ENCODE data around the gene DOCK4.

DOCK4 gene

DNA sequence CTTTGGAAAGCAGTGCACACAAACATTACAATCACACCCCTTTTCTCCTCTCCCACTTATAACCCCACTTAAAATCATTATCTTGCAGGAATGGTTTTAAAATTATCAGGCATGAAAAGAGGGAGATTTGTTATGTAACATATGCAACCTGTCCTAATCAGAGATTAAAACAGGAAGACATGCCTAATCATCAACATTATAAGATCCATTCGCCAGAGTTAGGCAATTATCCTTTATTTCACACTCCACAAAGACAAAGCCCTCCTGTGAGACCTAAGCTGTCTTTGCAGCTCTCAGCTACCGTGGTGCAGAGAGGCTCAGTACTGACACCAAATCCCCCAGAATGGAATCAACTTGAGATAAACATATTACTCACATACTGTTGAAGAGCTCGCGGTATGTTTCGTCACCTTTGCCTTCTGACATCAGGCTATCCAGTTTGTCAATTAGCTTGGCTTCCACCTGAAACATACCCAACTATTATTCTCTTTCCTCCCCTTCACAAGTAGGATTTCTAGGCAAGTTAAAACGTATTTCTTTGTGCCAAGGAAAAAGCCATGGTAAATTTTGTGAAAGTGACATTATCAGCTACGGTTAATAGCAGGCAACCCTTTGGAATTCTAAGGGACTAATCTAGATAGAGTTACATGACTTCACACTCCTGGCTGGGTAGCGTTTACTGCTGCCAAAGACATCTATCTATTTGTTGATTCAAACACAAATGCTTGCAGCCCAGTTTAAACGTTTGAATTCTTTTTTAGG lies 417.7 kb downstream of the DOCK4 start:
- in situ Hi-C loops (cut with HindIII; ENCODE audit: low sequenced_read_pairs): no loop called here

DNA sequence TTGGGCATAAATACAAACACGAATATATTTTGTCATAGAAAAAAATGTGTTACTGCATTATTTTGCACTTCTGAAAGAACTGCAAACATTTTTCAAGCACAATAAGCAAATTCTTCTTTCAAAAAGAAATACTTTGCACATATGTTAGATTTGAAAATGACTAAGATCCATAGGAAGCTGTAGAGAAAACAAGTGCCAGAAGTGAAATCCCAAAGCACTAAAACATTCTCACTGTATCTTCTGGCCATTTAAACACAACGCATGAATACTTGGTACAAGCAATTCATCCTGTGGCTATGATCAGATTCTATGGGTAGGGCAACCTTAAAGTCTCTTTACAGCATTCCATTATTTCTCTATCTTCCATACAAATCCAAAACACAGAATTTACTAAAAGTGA lies 418.5 kb downstream of the DOCK4 start:
- in situ Hi-C loops (cut with HindIII; ENCODE audit: low sequenced_read_pairs): no loop called here

DNA sequence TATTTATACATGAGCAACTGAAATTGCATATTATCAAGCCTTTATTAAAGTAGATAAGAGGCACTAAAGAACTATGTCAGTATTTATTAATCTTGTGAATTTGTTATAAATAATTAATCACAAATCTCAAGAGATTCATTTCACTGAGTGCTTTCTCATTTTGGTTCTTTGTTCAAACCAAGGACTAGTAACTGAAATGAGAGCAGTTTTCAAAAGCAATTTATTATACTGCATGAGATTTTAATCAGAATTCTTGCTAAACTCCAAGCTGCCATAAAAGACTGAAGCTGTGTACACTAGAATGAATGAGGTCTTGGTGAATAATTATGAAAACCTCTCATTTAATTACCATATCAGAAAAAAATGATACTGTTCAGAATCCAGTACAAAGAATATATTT lies 419.1 kb downstream of the DOCK4 start:
- in situ Hi-C loops (cut with HindIII; ENCODE audit: low sequenced_read_pairs): no loop called here

DNA sequence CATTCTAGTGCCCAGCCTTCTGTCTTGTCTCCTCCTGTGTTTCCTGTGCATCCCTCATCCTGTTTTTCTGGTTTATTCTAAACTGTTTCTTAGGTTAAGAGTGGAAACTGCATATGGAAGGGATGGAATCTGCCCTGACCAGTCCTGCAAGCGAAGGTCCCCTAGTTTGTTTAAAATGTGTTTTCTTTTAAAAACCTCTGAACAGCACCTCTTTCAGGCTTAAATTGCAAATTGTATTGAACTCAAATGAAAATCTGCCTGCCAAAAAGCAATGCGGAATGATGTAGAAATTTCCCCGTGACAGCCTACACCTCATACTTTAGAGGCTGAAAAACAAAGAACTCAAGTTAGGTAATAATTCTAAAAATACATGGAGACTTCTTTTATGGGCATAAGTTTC lies 421.1 kb downstream of the DOCK4 start:
- in situ Hi-C loops (cut with HindIII; ENCODE audit: low sequenced_read_pairs): no loop called here

DNA sequence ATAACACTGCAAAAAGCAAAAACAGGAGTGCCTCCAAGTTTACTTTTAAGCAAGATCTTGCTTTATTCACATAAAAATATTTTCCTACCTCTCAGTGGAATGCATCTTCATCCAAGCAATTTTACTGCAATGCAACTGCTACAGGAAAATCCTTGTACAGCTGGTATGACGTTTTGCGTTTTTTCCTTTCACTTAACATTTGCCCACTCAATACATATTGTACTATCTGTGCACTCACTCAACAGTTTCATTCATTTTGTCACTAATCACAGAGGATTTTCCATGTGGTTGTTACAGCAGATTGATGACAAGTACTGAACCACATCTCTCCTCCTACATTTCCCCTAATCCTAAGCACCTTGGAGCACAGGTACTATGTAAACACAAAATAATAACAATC lies 421.9 kb downstream of the DOCK4 start:
- in situ Hi-C loops (cut with HindIII; ENCODE audit: low sequenced_read_pairs): no loop called here

DNA sequence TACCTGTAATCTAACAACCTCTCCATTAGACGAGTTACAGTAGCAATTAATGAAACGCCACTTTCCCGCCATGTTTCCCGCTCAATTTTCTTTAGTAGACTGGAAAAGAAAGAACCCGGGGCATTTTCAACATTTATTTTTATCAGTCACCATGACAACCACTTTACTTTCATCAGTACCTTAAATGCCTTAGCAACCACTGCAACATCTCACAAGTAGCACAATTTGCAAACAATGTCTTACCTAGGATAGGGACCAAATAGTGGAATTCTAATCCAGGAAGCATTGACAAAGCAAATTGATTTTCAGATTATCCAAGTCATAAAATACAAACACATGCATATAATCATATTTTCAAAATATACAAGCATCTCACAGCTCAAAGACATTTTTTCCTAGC lies 422.3 kb downstream of the DOCK4 start:
- in situ Hi-C loops (cut with HindIII; ENCODE audit: low sequenced_read_pairs): no loop called here

DNA sequence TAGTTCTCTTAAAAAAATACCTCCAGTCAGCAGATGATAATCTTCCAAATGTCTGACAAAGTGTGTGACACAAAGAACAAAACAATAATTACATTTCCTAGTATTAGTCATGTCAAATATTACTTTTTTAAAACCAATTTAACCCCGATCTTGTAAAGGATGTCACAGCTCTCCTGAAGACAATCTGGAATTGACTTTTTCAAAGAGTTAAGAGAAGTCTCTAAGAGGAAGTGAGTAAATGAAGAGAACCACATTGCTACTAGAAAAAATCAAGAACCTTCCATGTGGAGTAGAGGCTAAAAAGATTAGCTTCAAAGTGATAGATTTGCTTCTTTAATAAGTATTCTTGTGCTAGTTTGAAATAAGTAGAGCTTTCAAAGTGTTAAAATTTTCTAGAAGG lies 425.7 kb downstream of the DOCK4 start:
- in situ Hi-C loops (cut with HindIII; ENCODE audit: low sequenced_read_pairs): no loop called here

DNA sequence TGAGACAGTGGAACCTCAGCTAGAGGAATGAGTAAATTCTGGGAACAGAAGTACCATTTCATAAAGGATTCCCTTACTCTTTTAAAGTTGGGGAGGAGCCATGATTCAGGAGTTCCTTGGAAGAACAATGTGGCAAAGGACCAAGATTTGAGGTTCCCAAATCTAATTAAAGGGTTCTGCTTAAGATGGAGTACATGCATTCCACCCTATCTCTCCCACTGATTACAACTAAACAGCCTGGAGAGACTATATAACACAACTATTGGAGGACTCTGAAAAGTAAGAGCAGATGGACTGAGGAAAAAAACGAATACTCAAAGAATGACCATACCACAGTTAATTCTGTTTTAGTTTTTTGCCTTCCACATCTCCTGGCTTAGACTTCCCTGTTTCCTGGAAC lies 431.0 kb downstream of the DOCK4 start:
- in situ Hi-C loops (cut with HindIII; ENCODE audit: low sequenced_read_pairs): no loop called here

DNA sequence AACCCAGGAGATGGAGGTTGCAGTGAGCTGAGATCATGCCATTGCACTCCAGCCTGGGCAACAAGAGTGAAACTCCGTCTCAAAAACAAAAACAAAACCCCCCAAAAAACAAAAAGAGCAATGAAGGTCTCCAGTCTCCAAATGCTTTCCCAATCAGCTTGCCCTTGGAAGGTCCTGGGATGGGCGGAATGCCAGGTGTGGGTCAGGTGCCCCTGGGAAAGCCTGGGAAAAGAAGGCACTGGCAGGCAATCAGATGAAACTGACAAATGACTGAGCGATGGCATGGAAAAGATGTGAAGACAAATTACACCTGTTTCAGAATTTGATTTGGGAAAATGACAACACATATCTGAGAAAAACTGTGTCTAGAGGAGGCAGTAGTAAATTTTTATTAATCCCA lies 433.5 kb downstream of the DOCK4 start:
- in situ Hi-C loops (cut with HindIII; ENCODE audit: low sequenced_read_pairs): no loop called here

DNA sequence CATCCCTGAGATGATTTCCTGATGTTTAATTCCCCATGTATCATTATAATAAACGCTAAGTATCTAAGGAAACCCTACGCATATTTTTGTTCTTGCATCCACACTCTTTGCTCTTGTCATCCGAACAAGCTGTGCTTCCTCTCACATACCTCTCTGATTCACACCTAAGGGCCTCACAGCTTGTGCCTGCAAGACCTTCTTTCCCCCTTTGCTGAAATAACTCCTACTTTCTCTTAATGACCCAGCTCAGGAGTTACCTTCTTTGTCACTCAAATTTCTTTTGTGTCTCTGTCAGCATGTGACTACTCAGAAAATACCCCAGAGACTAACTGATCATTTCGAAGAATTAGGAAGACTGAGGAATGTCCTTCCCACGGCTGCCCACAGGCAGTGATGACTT lies 434.6 kb downstream of the DOCK4 start:
- in situ Hi-C loops (cut with HindIII; ENCODE audit: low sequenced_read_pairs): no loop called here

DNA sequence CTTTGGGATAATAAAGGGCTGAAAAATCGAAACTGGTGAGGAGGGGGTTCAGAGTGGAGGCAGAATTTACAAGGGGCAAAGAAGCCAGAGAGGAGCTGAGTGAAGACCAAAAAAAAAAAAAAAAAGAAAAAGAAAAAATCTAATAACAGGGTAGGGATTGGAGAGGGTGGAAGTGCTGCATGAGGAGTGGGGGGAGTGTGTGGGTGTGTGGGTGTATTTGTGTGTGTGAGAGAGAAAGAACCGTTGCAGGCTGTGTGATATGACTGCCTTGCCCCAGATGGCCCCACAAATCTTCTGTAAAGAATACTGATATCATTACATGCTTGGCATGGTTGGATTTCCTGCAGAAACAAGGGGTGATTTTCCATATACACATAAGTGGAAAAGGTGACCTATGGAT lies 436.1 kb downstream of the DOCK4 start:
- in situ Hi-C loops (cut with HindIII; ENCODE audit: low sequenced_read_pairs): no loop called here

DNA sequence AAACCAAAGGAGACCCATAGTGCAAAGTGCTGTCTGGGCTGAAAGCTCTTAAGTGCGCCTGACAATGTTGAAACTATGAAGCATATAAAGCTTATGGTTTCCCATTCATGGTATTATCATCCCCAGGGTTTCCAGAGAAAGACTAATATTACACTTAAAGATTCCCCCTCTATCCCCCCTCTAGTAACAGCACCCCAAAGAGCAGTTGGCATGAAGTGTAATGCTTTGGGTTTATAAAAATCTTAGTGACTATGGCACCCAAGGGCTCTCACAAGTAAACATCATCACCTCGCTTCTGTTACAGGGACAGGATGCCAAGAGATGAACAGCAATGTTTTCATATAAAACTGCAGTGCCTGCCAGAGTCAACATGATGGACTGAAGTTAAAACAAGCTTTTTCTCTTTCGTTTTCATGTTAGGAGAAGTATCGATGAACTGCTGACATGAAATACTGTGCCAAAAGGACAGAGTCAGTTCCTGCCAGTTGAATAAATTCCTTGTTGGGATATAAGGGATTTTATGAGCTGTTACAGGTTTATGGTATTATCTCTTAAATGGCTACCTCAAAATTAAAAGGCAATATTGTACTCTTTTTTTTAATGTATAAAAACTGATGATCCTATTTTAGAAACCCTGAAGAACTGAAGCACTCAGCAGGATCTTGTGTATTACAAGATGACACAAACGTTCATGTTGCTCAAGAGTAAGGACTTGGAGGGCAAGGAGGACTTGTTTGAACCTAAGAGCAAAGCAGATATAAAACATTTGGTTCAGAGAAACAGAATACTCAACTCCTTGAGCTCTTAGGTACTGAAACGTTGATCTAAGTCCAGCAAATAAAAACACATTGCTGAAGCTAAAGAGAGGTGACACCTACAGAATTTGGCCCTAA lies 440.2 kb downstream of the DOCK4 start:
- in situ Hi-C loops (cut with HindIII; ENCODE audit: low sequenced_read_pairs): loop anchor here (10.0 kb wide), 1 partner anchor 89 kb away; no protein-coding TSS in a partner anchor

DNA sequence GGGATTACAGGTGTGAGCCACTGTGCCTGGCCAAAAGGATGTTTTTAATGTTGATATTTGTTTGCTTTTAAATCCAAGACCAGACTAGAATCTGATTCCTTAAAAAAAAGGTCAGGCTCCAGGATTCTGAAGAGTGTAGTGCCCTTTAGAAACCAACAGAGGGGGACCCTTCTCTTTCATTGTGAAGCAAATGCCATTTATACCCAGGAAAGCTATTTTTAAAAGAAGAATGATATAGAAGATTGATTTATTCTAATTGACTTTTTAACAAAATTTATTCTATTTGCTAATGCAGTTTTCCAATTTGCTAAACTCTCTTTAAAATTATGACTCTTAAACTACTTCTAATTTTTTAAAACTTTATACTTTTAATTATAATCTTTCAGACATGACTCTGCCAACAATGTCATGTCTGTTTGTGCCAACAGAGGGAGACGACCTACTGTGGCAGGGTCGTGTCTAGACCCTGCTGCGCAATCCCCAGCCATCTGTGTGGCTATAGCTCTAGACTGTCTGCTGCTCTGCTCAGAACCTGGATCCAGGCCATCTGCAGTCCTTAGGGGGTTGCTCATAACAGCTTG lies 442.9 kb downstream of the DOCK4 start:
- in situ Hi-C loops (cut with HindIII; ENCODE audit: low sequenced_read_pairs): loop anchor here (10.0 kb wide), 1 partner anchor 91 kb away; no protein-coding TSS in a partner anchor

DNA sequence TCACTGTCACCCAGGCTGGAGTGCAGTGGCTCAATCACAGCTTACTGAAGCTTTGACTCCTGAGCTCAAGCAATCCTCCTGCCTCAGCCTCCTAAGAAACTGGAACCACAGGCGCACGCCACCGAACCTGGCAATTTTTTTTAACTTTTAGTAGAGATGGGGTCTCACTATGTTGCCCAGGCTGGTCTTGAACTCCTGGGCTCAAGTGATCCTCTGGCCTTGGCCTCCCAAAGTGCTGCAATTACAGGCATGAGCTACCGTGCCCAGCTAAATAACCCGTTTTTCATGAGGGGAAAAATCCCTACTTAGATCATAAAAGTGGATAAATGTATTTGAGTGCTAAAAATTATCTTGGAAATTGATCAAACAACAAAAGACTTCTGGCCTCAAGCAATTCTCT lies 443.4 kb downstream of the DOCK4 start:
- in situ Hi-C loops (cut with HindIII; ENCODE audit: low sequenced_read_pairs): loop anchor here (10.0 kb wide), 1 partner anchor 92 kb away; no protein-coding TSS in a partner anchor

DNA sequence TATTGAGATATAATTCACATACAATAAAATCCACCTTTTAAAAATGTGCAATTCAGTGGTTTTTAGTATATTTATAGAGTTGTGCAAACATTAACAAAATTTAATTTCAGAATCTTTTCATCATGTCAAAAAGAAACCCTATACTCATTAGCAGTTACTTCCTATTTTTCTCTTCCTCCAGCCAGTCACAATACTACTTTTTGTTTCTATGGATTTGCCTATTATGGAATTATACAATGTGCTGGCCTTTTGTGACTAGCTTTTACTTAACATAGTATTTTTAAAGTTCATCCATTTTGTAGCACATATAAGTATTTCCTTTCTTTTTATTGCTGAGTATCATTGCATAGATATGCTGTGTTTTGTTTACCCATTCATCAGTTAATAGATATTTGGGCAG lies 444.0 kb downstream of the DOCK4 start:
- in situ Hi-C loops (cut with HindIII; ENCODE audit: low sequenced_read_pairs): loop anchor here (10.0 kb wide), 1 partner anchor 93 kb away; no protein-coding TSS in a partner anchor

DNA sequence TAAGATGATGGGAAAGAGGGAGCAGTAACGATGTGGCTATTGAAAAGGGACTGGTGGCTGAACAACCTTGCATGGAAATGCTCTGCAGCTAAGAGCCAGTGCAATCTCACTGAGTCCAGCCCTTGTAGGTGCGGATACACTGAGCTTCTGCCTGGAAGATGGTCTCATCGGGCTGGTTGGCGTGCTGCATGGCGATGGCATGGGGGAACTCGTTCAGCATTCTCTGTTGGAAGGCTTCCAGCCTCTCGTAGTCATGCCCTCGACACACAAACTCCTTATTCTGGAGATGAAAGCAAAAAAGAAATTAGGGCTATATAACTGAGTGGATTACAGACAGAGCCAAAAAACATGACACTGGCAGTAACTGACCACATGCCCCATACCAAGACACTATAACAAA lies 446.2 kb downstream of the DOCK4 start:
- in situ Hi-C loops (cut with HindIII; ENCODE audit: low sequenced_read_pairs): loop anchor here (10.0 kb wide), 1 partner anchor 95 kb away; no protein-coding TSS in a partner anchor

DNA sequence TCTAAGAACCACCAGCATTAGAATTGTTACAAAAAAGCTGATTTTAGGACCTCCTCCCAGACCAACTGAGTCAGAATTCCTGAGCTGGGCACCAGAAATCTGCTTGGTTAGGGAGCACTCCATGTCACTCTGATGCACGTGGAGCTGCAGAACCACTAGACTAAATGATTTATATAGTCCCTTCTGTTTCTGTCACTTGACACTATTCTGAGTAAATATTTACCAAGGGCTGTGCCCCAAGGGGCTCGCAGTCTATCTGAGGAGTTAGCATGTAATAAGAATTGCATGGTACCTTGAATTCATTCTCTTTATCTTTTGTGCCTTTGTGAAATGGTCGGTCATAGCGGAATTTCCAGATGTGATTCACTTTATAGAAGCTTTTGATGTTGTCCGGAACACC lies 447.9 kb downstream of the DOCK4 start:
- in situ Hi-C loops (cut with HindIII; ENCODE audit: low sequenced_read_pairs): no loop called here

DNA sequence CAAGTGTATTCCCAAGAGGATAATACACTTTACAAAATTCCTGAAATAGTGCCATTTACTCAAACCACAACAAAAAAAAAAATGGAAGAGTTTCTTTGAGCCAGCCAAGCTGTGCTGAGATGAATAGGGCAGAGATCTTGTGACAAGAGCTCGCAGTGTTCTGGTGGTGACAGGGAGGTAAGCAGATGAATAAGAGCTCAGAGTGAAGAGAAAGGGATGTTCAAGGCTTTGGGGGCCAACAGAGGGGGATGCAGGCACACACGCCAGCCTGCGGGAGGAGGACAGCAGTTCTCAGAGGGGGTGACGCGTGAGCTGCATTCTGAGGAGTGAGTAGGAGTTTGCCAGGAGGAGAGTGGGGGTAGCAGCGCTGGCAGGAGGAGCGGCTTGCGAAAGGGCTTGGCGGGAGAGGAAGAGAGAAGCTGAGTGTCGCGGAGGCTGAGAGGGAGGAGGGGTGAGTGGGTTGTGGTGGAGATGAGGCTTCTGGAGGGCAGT lies 449.5 kb downstream of the DOCK4 start:
- in situ Hi-C loops (cut with HindIII; ENCODE audit: low sequenced_read_pairs): no loop called here

DNA sequence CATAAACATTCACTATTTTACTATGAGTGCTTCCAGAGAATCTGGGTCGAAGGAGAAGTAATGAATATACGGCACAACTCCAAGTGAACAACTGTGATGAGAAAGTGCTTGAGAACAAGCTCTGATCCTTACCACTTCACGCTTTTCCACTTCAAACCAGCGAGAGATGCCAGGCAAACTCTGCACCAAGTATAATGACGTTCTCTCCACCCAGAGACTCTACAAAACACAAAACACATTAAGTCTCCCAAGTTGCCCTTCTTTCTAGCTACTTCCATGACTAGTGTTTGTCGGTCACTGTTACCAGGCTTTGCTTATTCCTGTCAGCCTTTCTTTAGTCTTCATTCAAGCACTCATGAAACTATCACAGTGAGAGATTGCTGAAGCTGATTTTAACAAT lies 450.8 kb downstream of the DOCK4 start:
- in situ Hi-C loops (cut with HindIII; ENCODE audit: low sequenced_read_pairs): no loop called here

DNA sequence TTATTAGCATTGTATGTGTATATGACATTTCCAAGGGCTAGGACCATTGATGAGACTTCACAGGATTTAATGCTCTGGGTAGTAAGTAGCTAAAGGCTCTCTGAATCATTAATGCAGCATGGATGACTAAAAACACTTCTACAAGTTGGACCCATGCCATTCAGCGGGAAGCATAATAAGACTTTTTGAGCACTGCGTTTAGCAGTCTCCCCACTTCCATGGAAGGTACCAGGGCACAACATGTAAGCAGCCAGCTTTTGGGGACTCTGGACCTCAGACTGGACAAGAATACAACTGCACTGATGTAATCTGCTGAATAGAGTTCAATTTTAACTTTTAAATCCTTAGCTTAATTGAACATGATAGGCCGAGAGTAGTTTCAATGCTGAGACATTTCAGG lies 452.2 kb downstream of the DOCK4 start:
- in situ Hi-C loops (cut with HindIII; ENCODE audit: low sequenced_read_pairs): loop anchor here (5.0 kb wide), 1 partner anchor 638 kb away; no protein-coding TSS in a partner anchor

DNA sequence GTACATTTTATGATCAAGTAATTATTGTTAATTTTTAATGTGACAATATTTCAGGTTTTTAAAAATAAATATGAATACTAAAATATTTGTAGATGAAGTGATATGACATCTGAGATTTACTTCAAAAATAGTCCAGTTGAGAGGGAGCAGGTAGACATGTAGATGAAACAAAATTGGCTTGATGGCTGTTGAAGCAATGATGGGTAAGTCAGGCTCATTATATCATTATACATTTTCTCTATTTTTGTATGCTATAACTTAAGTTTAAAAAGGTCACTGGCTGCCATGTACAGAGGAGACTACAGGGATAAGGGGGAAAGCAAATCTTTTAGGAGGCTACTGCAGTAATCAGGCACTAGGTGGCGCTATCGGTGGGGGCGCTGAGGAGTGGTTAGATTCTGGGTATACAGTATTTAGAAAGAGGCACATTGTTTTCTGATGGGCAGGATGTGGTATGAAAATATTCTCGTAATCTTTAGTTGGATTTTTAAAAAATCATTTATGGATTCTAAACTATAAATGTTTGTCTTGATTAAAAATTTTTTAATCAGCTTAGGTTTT lies 454.1 kb downstream of the DOCK4 start:
- in situ Hi-C loops (cut with HindIII; ENCODE audit: low sequenced_read_pairs): loop anchor here (5.0 kb wide), 1 partner anchor 640 kb away; no protein-coding TSS in a partner anchor

All from endothelial cell of hepatic sinusoid (primary cell).